Sigmoid colon (tissue), 7 donors: ENCODE measurements around the gene LSM11. TPM values are rescaled to one million over a fixed set of nuclear protein-coding genes. Genes with fewer than 3 reads are reported as not detected.
A peak's percentile ranks its signal among the peaks of the same experiment; 100 is the strongest.

ENCODE experiments used
- DNase-seq: peaks from one replicate; pipeline ENCODE4 v3.0.0-alpha.2; 2019
- H3K27ac ChIP-seq, 4 donors: fragments of 200-600 bp; sonication (generic); one replicate each; pipeline ENCODE4 v1.5.1; 2016 to 2019; ENCODE audit warnings: mild to moderate bottlenecking in 1 of 4
- H3K27me3 ChIP-seq, 3 donors: fragments of 200-600 bp; sonication (generic); one replicate each; pipeline ENCODE4 v1.5.1; 2019; ENCODE audit warnings: mild to moderate bottlenecking in 1 of 3
- H3K36me3 ChIP-seq, 4 donors: fragments of 200-600 bp; sonication (generic); one replicate each; pipeline ENCODE4 v1.5.1; 2016 to 2019
- H3K4me1 ChIP-seq, 4 donors: fragments of 200-600 bp; sonication (generic); one replicate each; pipeline ENCODE4 v1.5.1; 2017 to 2019
- H3K4me3 ChIP-seq, 4 donors: fragments of 200-600 bp; sonication (generic); one replicate each; pipeline ENCODE4 v1.5.1; 2017 to 2019; ENCODE audit warnings: mild to moderate bottlenecking in 2 of 4, moderate library complexity in 1 of 4
- H3K9me3 ChIP-seq, 4 donors: fragments of 200-600 bp in 3 of 4; sonication (generic) in 3 of 4; one replicate each; pipeline versions ENCODE4 v1.5.1 to v1.6.1; 2013 to 2019
- CTCF ChIP-seq, 4 experiments: fragments of 450-650 bp in 3 of 4; fragments of 200-600 bp in 1 of 4; IDR thresholded peaks; one replicate each; pipeline ENCODE4 v1.5.1; 2016 to 2019; ENCODE audit warnings: antibody characterized with exemption in 4 of 4, mild to moderate bottlenecking in 3 of 4, moderate library complexity in 2 of 4
- EP300 ChIP-seq, 4 donors: sonication (generic); formaldehyde crosslinking; IDR thresholded peaks; one replicate each; pipeline ENCODE4 v1.6.1; 2017; ENCODE audit warnings: antibody characterized with exemption in 4 of 4
- POLR2A ChIP-seq, 2 donors: fragments of 450-650 bp; IDR thresholded peaks; one replicate each; pipeline ENCODE4 v1.6.1; 2016; ENCODE audit warnings: antibody characterized with exemption in 2 of 2, mild to moderate bottlenecking in 2 of 2, moderate library complexity in 2 of 2
- POLR2AphosphoS5 ChIP-seq, 4 donors: sonication (generic); formaldehyde crosslinking; IDR thresholded peaks; one replicate each; pipeline ENCODE4 v1.6.1; 2017; ENCODE audit warnings: antibody characterized with exemption in 4 of 4
- WGBS, 2 donors: extraction: QIAGEN DNeasy Blood & Tissue Kit; methylation state at CpG; one replicate each; pipeline ENCODE4 v1.1.7; 2013; 5-methylcytosine and 5-hydroxymethylcytosine counted together
- intact Hi-C: fragments of 100-400 bp; cut with DNase I; formaldehyde crosslinking; loops from one replicate; pipeline ENCODE4 v1.15.1; 2023
- polyA plus RNA-seq, 3 donors: library from polyadenylated mRNA; stranded (reverse); fragments of 200-250 nt; gene quantifications; one replicate each; pipeline ENCODE4 v1.2.3, GENCODE V29; 2013
- total RNA-seq, 4 donors: library from RNA; depleted of rRNA; stranded (reverse); fragments of >200 nt; gene quantifications; one replicate each; pipeline ENCODE4 v1.1.0, GENCODE V29; 2016
- donor health status: healthy with polysubstance abuse.
- donor health status: Bipolar disorder and iron deficiency.
- donor health status: healthy.

The LSM11 gene
- total and polyA plus RNA-seq, 7 donors: 0.60 to 16.6 (median 12.1) TPM

- Histone ChIP-seq H3K27ac (no peak overlapping the region), H3K27me3 (no peaks in the 10 kb centered on the region), H3K4me1 (peaks cover 0 to 12% (median 4%) of the 10 kb centered on the region in 4 donors), H3K4me3 (no peak overlapping the region), H3K9me3 (no peaks in the 10 kb centered on the region), H3K36me3 (peaks cover 0 to 42% (median 4%) of the 10 kb centered on the region in 4 donors)
- no peak for TF ChIP-seq POLR2A (IDR thresholded peaks at IDR 0.05)
- peak; percentile 44 to 78 (median 69) for TF ChIP-seq CTCF (IDR thresholded peaks at IDR 0.05)
- DNase-seq: no peak
- intact Hi-C loops: loop anchor here (5.0 kb wide), 1 partner anchor 235 kb away; no protein-coding TSS in a partner anchor
- 34 to 41% methylated on average over 10 of the region's 10 CpGs for WGBS, 2 donors
Measured at GRCh38 chr5:157761690-157762621, 18.4 kb downstream of the LSM11 start.

- WGBS, 2 donors: 91 to 92% methylated on average over 6 of the region's 6 CpGs
- Histone ChIP-seq H3K27ac (no peak overlapping the region), H3K4me1 (peaks cover 0 to 9% (median 4%) of the 10 kb centered on the region in 4 donors), H3K36me3 (peaks cover 0 to 17% (median 1%) of the 10 kb centered on the region in 4 donors), H3K27me3 (no peaks in the 10 kb centered on the region), H3K9me3 (no peaks in the 10 kb centered on the region), H3K4me3 (no peak overlapping the region)
- no peak for DNase-seq
- intact Hi-C loops: loop anchor here (5.0 kb wide), 1 partner anchor 233 kb away; no protein-coding TSS in a partner anchor
- no peak for TF ChIP-seq POLR2A (IDR thresholded peaks at IDR 0.05)
- no peak for TF ChIP-seq EP300 (IDR thresholded peaks at IDR 0.05)
- no peak for TF ChIP-seq POLR2AphosphoS5 (IDR thresholded peaks at IDR 0.05)
- no peak for TF ChIP-seq CTCF (IDR thresholded peaks at IDR 0.05)
Measured at GRCh38 chr5:157764531-157764930, 21.0 kb downstream of the LSM11 start.

GRCh38 chr5:157766442-157766841, 22.9 kb downstream of the LSM11 start:
- Histone ChIP-seq H3K36me3 (no peaks in the 10 kb centered on the region), H3K27ac (no peak overlapping the region), H3K27me3 (no peaks in the 10 kb centered on the region), H3K9me3 (no peaks in the 10 kb centered on the region), H3K4me3 (no peak overlapping the region), H3K4me1 (peaks cover 0 to 9% (median 4%) of the 10 kb centered on the region in 4 donors)
- no peak for DNase-seq
- TF ChIP-seq EP300 (IDR thresholded peaks at IDR 0.05) (no peak), POLR2AphosphoS5 (IDR thresholded peaks at IDR 0.05) (no peak), CTCF (IDR thresholded peaks at IDR 0.05) (no peak), POLR2A (IDR thresholded peaks at IDR 0.05) (no peak)
- WGBS, 2 donors: 96% methylated on average over 7 of the region's 7 CpGs
- intact Hi-C loops: no loop called here

DNA sequence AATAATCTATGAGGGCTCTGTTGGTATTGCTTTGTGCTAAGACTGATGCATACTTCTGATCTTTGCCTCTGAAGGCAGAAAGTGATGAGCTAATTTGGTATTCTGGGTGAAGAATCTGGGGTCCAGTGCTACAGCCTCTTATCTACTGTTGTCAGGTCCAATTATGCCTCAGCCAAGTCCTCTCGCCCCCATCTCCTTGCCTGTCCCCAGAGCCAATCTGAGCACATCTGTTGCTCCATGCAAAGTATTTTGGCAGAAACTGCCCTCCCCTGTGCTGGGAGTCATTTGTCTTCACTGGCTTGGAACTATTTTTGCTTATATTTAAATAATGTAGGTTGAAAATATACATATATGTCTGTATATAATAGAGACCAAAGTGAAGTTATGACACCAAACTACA, 23.4 kb downstream of the LSM11 start:
- WGBS, 2 donors: 85 to 100% methylated on average over 1 of the region's 1 CpG

More for the DNA sequence above, 23.4 kb downstream of the LSM11 start:
- no peaks in the 10 kb centered on the region for H3K36me3 ChIP-seq
- H3K9me3 ChIP-seq: no peaks in the 10 kb centered on the region
- H3K4me3 ChIP-seq: no peak overlapping the region
- DNase-seq: no peak
- intact Hi-C loops: no loop called here
- no peaks in the 10 kb centered on the region for H3K27me3 ChIP-seq
- TF ChIP-seq POLR2A (IDR thresholded peaks at IDR 0.05) (no peak), CTCF (IDR thresholded peaks at IDR 0.05) (no peak), EP300 (IDR thresholded peaks at IDR 0.05) (no peak), POLR2AphosphoS5 (IDR thresholded peaks at IDR 0.05) (no peak)
- peaks cover 0 to 6% (median 3%) of the 10 kb centered on the region in 4 donors for H3K4me1 ChIP-seq
- no peak overlapping the region for H3K27ac ChIP-seq
